Fibroblast of lung (primary cell): ENCODE results near the gene DPP6.

Source experiments
- EZH2 ChIP-seq: IDR thresholded peaks from 2 replicates; pipeline ENCODE4 v1.5.1; 2012; ENCODE audit warnings: low read length, control low read depth, mild to moderate bottlenecking; ENCODE audit errors: missing control alignments
- TF ChIP-seq, protein P1 (sequence below), 2 donors: IDR thresholded peaks in 1 of 2; conservative IDR thresholded peaks in 1 of 2; 1 replicate in 1 of 2; 2 replicates in 1 of 2; pipeline ENCODE4 v1.5.1; 2011 to 2012; ENCODE audit warnings: low read length in 2 of 2, control low read depth in 1 of 2, inconsistent platforms in 1 of 2, low read depth in 1 of 2, mild to moderate bottlenecking in 1 of 2

DNA sequence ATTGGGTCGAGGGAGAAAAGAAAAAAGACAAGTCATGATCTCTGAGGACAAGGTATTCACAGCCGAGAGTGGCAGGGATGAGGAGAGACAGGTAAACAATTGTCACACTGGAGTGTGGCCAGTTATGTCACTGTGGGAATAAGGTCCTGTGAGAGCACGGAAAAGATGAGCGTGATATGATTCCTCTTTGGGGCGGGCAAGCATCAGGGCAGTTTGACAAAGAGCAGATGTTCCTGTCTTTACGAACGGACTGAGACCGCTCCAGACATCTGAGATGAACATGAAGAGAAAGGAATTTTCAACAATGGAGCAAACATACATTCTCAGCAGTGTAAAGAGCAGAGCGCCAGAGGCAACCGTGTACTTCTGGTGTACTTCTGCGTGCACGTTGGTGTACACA, 278.1 kb downstream of the DPP6 start:
- no peak for TF ChIP-seq EZH2
- TF ChIP-seq, protein P1, sequence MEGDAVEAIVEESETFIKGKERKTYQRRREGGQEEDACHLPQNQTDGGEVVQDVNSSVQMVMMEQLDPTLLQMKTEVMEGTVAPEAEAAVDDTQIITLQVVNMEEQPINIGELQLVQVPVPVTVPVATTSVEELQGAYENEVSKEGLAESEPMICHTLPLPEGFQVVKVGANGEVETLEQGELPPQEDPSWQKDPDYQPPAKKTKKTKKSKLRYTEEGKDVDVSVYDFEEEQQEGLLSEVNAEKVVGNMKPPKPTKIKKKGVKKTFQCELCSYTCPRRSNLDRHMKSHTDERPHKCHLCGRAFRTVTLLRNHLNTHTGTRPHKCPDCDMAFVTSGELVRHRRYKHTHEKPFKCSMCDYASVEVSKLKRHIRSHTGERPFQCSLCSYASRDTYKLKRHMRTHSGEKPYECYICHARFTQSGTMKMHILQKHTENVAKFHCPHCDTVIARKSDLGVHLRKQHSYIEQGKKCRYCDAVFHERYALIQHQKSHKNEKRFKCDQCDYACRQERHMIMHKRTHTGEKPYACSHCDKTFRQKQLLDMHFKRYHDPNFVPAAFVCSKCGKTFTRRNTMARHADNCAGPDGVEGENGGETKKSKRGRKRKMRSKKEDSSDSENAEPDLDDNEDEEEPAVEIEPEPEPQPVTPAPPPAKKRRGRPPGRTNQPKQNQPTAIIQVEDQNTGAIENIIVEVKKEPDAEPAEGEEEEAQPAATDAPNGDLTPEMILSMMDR (conservative IDR thresholded peaks at IDR 0.05 in 1 of 2, IDR thresholded peaks at IDR 0.05 in 1 of 2; ENCODE audit: low read depth in 1 of 2, low read length in 2 of 2): no peak
